ENCODE results near the gene NLRP7. TPM values are rescaled to one million over a fixed set of nuclear protein-coding genes. Genes with fewer than 3 reads are reported as not detected.
A peak's percentile ranks its signal among the peaks of the same experiment; 100 is the strongest.

The NLRP7 gene
- total RNA-seq, 1 donor, result not detected

DNA sequence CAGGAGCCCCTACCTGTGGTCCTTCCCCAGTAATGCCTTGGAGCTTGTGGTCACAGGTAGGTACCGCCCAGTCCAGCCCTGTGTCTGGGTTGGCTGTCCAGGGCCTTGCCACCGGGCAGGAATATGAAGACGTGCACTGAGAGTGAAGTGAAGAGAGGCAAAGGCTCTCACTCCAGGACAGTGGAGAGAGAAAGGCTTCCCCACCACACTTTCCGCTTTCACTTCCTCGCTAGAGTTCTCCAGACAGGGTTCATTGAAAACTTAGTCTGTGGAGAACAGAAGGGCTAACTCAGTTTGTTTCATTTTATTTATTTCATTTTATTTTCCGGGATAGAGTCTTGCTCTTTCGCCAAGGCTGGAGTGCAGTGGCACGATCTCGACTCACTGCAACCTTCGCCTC lies 59.1 kb downstream of the NLRP7 start:
- Histone ChIP-seq H3K36me3 (ENCODE audit: insufficient read depth, low read length) (no peaks in the 10 kb centered on the region), H3K4me3 (ENCODE audit: insufficient read depth, low read length) (no peak overlapping the region), H3K4me1 (ENCODE audit: insufficient read depth, low read length) (no peaks in the 10 kb centered on the region), H3K79me2 (ENCODE audit: insufficient read depth, low read length) (no peaks in the 10 kb centered on the region), H3K4me2 (ENCODE audit: insufficient read depth, low read length) (no peak overlapping the region), H2AFZ (ENCODE audit: low read length) (no peak overlapping the region), H3K9me3 (ENCODE audit: low read depth, low read length) (no peaks in the 10 kb centered on the region), H4K20me1 (ENCODE audit: insufficient read depth, low read length) (no peaks in the 10 kb centered on the region), H3K27me3 (ENCODE audit: insufficient read depth, low read length) (no peaks in the 10 kb centered on the region), H3K27ac (ENCODE audit: low read depth, low read length) (no peak overlapping the region)
- DNase-seq (ENCODE audit: insufficient read length, low spot score, missing footprints), result peak; percentile 46
- no peak for TF ChIP-seq CTCF (IDR thresholded peaks at IDR 0.05; ENCODE audit: extremely low read depth, low read depth, low read length)

DNA sequence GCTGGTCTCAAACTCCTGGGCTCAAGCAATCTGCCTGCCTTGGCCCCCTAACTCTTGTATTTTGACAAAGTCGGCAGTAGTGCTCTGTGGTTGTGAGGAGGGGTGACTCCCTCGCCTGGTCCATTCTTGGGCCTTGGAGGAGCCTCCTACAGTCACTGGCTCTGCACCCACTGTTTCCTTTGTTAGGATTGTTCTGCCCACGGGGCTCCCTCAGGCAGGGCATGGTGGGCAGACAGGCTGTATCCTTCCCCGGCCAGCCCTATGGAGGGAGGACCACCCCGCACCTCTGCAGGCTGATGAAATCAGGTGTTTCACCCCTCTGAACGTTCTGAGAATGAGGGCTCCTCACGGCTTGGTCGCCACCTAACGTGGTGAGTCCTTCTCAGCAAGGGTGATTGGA lies 64.1 kb downstream of the NLRP7 start:
- H3K27me3 ChIP-seq (ENCODE audit: insufficient read depth, low read length), result no peaks in the 10 kb centered on the region

DNA sequence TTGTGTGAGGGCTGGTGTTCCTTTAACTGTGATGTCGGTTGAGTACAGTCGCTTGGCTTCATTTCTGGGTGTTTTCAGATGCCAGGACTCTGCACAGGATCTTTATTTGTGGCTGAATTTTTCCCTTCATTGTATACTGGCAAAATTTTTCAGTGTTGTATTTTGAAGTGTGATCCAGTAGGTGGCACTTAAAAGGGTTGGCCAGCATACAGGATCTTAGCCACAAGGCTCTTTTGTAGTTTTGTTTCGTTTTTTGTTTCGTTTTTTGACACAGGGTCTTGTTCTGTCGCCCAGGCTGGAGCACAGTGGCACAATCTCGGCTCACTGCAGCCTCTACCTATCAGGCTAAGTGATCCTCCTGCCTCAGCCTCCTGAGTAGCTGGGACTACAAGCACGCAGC lies 64.6 kb downstream of the NLRP7 start:
- no peaks in the 10 kb centered on the region for H3K79me2 ChIP-seq (ENCODE audit: insufficient read depth, low read length)
- no peaks in the 10 kb centered on the region for H3K36me3 ChIP-seq (ENCODE audit: insufficient read depth, low read length)
- H3K4me1 ChIP-seq (ENCODE audit: insufficient read depth, low read length), result no peaks in the 10 kb centered on the region
- no peaks in the 10 kb centered on the region for H4K20me1 ChIP-seq (ENCODE audit: insufficient read depth, low read length)
- TF ChIP-seq CTCF (IDR thresholded peaks at IDR 0.05; ENCODE audit: extremely low read depth, low read depth, low read length), result no peak
- H2AFZ ChIP-seq (ENCODE audit: low read length), result no peak overlapping the region
- H3K4me2 ChIP-seq (ENCODE audit: insufficient read depth, low read length), result no peak overlapping the region
- H3K27ac ChIP-seq (ENCODE audit: low read depth, low read length), result no peak overlapping the region
- H3K9me3 ChIP-seq (ENCODE audit: low read depth, low read length), result no peaks in the 10 kb centered on the region
- H3K4me3 ChIP-seq (ENCODE audit: insufficient read depth, low read length), result peak overlapping the region; percentile 39
- no peak for DNase-seq (ENCODE audit: insufficient read length, low spot score, missing footprints)
- H3K27me3 ChIP-seq (ENCODE audit: insufficient read depth, low read length), result no peaks in the 10 kb centered on the region

More for the DNA sequence above, 64.1 kb downstream of the NLRP7 start:
- Histone ChIP-seq H3K36me3 (ENCODE audit: insufficient read depth, low read length) (no peaks in the 10 kb centered on the region), H4K20me1 (ENCODE audit: insufficient read depth, low read length) (no peaks in the 10 kb centered on the region), H3K4me1 (ENCODE audit: insufficient read depth, low read length) (no peaks in the 10 kb centered on the region), H2AFZ (ENCODE audit: low read length) (no peak overlapping the region), H3K27ac (ENCODE audit: low read depth, low read length) (no peak overlapping the region), H3K9me3 (ENCODE audit: low read depth, low read length) (no peaks in the 10 kb centered on the region), H3K79me2 (ENCODE audit: insufficient read depth, low read length) (no peaks in the 10 kb centered on the region), H3K4me3 (ENCODE audit: insufficient read depth, low read length) (no peak overlapping the region), H3K4me2 (ENCODE audit: insufficient read depth, low read length) (no peak overlapping the region)
- TF ChIP-seq CTCF (IDR thresholded peaks at IDR 0.05; ENCODE audit: extremely low read depth, low read depth, low read length), result no peak
- no peak for DNase-seq (ENCODE audit: insufficient read length, low spot score, missing footprints)

GRCh38 chr19:54881884-54882283 lies 65.4 kb downstream of the NLRP7 start:
- Histone ChIP-seq H3K4me3 (ENCODE audit: insufficient read depth, low read length) (no peak overlapping the region), H3K36me3 (ENCODE audit: insufficient read depth, low read length) (no peaks in the 10 kb centered on the region), H4K20me1 (ENCODE audit: insufficient read depth, low read length) (no peaks in the 10 kb centered on the region), H3K79me2 (ENCODE audit: insufficient read depth, low read length) (no peaks in the 10 kb centered on the region), H3K9me3 (ENCODE audit: low read depth, low read length) (no peaks in the 10 kb centered on the region), H3K4me2 (ENCODE audit: insufficient read depth, low read length) (no peak overlapping the region), H3K27ac (ENCODE audit: low read depth, low read length) (no peak overlapping the region), H3K27me3 (ENCODE audit: insufficient read depth, low read length) (no peaks in the 10 kb centered on the region), H3K4me1 (ENCODE audit: insufficient read depth, low read length) (no peaks in the 10 kb centered on the region), H2AFZ (ENCODE audit: low read length) (no peak overlapping the region)
- TF ChIP-seq CTCF (IDR thresholded peaks at IDR 0.05; ENCODE audit: extremely low read depth, low read depth, low read length), result no peak
- DNase-seq (ENCODE audit: insufficient read length, low spot score, missing footprints), result no peak
